Fibroblast of lung (primary cell): ENCODE measurements around the gene SRGAP2C.
"Not testable (repeated sequence)": the region's sequence is repeated elsewhere in the genome, so short reads cannot be mapped to it uniquely, and the experiment has no call there.

Experiments used
- CTCF ChIP-seq, 2 donors: IDR thresholded peaks in 1 of 2; conservative IDR thresholded peaks in 1 of 2; 1 replicate in 1 of 2; 2 replicates in 1 of 2; pipeline ENCODE4 v1.5.1; 2011 to 2012; ENCODE audit warnings: low read length in 2 of 2, control low read depth in 1 of 2, inconsistent platforms in 1 of 2, low read depth in 1 of 2, mild to moderate bottlenecking in 1 of 2
- EZH2 ChIP-seq: IDR thresholded peaks from 2 replicates; pipeline ENCODE4 v1.5.1; 2012; ENCODE audit warnings: low read length, control low read depth, mild to moderate bottlenecking; ENCODE audit errors: missing control alignments

- not testable (repeated sequence) for TF ChIP-seq CTCF (conservative IDR thresholded peaks at IDR 0.05 in 1 of 2, IDR thresholded peaks at IDR 0.05 in 1 of 2; ENCODE audit: low read depth in 1 of 2, low read length in 2 of 2); EZH2
Observed at GRCh38 chr1:121321660-121322059, 136.9 kb downstream of the SRGAP2C start.
